ENCODE data around the gene CLCNKA.

DNA sequence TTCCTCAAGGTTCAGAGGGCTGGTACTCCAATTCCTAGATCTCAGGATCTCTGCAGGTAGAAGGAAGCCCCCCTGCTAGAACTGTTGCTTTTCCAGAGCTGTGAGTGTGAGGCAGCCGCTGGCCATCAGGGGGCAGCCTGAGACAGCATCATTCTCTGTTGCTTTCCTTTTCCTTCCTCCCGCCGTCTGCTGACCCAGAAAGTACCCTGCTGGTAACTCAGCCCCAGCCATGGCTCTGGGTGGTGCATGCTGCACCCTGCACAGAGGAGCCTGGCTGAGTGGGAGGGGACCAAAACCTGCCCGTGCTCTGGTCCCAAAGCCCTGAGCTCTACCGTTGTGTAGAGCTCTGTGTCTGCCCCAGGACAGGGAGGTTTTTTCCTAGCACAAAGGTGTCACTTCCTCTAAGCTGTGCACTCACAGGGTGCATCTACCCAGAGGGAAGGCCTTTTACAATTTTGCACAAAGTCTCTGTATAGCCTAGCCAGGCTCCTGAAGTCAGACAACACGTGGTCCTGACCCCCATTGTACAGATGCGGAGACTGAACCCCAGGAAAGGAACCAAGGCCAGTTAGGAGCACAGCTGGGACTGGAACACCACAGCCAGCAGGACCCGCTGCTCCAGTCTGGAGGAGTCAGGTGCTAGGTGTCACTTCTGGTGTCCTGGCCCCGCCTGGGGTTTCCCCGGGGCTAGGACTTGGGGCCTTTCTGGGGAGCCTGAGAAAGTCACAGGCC is 57.3 kb downstream of the CLCNKA start:
- TF ChIP-seq, protein P1, sequence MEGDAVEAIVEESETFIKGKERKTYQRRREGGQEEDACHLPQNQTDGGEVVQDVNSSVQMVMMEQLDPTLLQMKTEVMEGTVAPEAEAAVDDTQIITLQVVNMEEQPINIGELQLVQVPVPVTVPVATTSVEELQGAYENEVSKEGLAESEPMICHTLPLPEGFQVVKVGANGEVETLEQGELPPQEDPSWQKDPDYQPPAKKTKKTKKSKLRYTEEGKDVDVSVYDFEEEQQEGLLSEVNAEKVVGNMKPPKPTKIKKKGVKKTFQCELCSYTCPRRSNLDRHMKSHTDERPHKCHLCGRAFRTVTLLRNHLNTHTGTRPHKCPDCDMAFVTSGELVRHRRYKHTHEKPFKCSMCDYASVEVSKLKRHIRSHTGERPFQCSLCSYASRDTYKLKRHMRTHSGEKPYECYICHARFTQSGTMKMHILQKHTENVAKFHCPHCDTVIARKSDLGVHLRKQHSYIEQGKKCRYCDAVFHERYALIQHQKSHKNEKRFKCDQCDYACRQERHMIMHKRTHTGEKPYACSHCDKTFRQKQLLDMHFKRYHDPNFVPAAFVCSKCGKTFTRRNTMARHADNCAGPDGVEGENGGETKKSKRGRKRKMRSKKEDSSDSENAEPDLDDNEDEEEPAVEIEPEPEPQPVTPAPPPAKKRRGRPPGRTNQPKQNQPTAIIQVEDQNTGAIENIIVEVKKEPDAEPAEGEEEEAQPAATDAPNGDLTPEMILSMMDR (conservative IDR thresholded peaks at IDR 0.05), result peak; percentile 92
- no peak for TF ChIP-seq EZH2 (IDR thresholded peaks at IDR 0.05; ENCODE audit: low read depth)
